ENCODE data around the gene RGP1. TPM values are rescaled to one million over a fixed set of nuclear protein-coding genes. Genes with fewer than 3 reads are reported as not detected.

RGP1 gene
- 10 to 100 TPM; 52.0 to 53.9 TPM for total RNA-seq

- H3K27me3 ChIP-seq = no peaks in the 10 kb centered on the region
- H3K36me3 ChIP-seq = no peaks in the 10 kb centered on the region
- H3K9me3 ChIP-seq = no peaks in the 10 kb centered on the region
- H3K27ac ChIP-seq = peak within 1 kb of the TSS; percentile 90
- peak; percentile 90 for DNase-seq
- H3K4me1 ChIP-seq = peaks cover 12% of the 10 kb centered on the region
- intact Hi-C loops (cut with DNase I) = no loop called here
- peak within 1 kb of the TSS; percentile 97 to 99 for H3K9ac ChIP-seq (ENCODE audit: low read depth in 2 of 2, low read length in 2 of 2)
- TF ChIP-seq CTCF (IDR thresholded peaks at IDR 0.05) = no peak
- H3K4me3 ChIP-seq = peak within 1 kb of the TSS; percentile 67
Measured at GRCh38 chr9:35748858-35749514, at the start of gene RGP1, which contains the start of gene GBA2. RGP1 (plus strand) TSS chr9:35749287; CDS start chr9:35749756, 469 bp downstream. GBA2 (minus strand) TSS chr9:35749228; CDS start chr9:35748704, 524 bp downstream.

- intact Hi-C loops (cut with DNase I) = no loop called here
- Histone ChIP-seq H3K4me1 (no peaks in the 10 kb centered on the region), H3K9ac (ENCODE audit: low read depth in 2 of 2, low read length in 2 of 2) (no peak overlapping the region), H3K27me3 (no peaks in the 10 kb centered on the region), H3K27ac (no peak overlapping the region), H3K4me3 (no peak overlapping the region), H3K36me3 (peaks cover 53% of the 10 kb centered on the region), H3K9me3 (no peaks in the 10 kb centered on the region)
- TF ChIP-seq CTCF (IDR thresholded peaks at IDR 0.05) = no peak
- no peak for DNase-seq
Measured at GRCh38 chr9:35700031-35700430, 49.1 kb upstream of the RGP1 start.

GRCh38 chr9:35700942-35701341 lies 48.1 kb upstream of the RGP1 start:
- no peak for DNase-seq
- TF ChIP-seq CTCF (IDR thresholded peaks at IDR 0.05) = no peak
- no peak overlapping the region for H3K27ac ChIP-seq
- no peak overlapping the region for H3K4me3 ChIP-seq
- intact Hi-C loops (cut with DNase I) = no loop called here
- peaks cover 61% of the 10 kb centered on the region for H3K36me3 ChIP-seq
- H3K9me3 ChIP-seq = no peaks in the 10 kb centered on the region
- H3K9ac ChIP-seq (ENCODE audit: low read depth in 2 of 2, low read length in 2 of 2) = no peak overlapping the region
- H3K27me3 ChIP-seq = no peaks in the 10 kb centered on the region
- no peaks in the 10 kb centered on the region for H3K4me1 ChIP-seq

GRCh38 chr9:35702696-35703095 lies 46.4 kb upstream of the RGP1 start:
- Histone ChIP-seq H3K4me1 (no peaks in the 10 kb centered on the region), H3K4me3 (no peak overlapping the region), H3K36me3 (peaks cover 78% of the 10 kb centered on the region), H3K9me3 (no peaks in the 10 kb centered on the region), H3K27ac (no peak overlapping the region), H3K9ac (ENCODE audit: low read depth in 2 of 2, low read length in 2 of 2) (no peak overlapping the region), H3K27me3 (no peaks in the 10 kb centered on the region)
- TF ChIP-seq CTCF (IDR thresholded peaks at IDR 0.05) = no peak
- intact Hi-C loops (cut with DNase I) = no loop called here
- DNase-seq = no peak

- peaks cover 73% of the 10 kb centered on the region for H3K36me3 ChIP-seq
- no peak for TF ChIP-seq CTCF (IDR thresholded peaks at IDR 0.05)
- no peaks in the 10 kb centered on the region for H3K4me1 ChIP-seq
- DNase-seq = no peak
- no peak overlapping the region for H3K9ac ChIP-seq (ENCODE audit: low read depth in 2 of 2, low read length in 2 of 2)
- no peaks in the 10 kb centered on the region for H3K27me3 ChIP-seq
- intact Hi-C loops (cut with DNase I) = no loop called here
- H3K9me3 ChIP-seq = no peaks in the 10 kb centered on the region
- H3K27ac ChIP-seq = no peak overlapping the region
- no peak overlapping the region for H3K4me3 ChIP-seq
Measured at GRCh38 chr9:35703906-35704672, 45.0 kb upstream of the RGP1 start.

All from colonic mucosa (tissue), 4 donors.